K562 (cell line): ENCODE results near the gene EHD2. TPM values are rescaled to one million over a fixed set of nuclear protein-coding genes. Genes with fewer than 3 reads are reported as not detected.

Experiments used
- ATAC-seq: fragments of 200-7000 bp; cut with Tn5 transposase; 3 replicates; pipeline ENCODE4 v1.9.1; 2020; ENCODE audit warnings: moderate library complexity
- BruUV-seq: library from RNA; stranded (reverse); fragments of 400-500 nt; replicated peaks from 2 replicates; lab custom pipeline; 2021; lab: Mats Ljungman, UMichigan
- CTCF ChIA-PET: fragments of 300-600 bp; formaldehyde crosslinking; extraction: SDS; loops from one replicate; lab custom pipeline; 2021; ENCODE audit warnings: low intra/inter-chr PET ratio; lab: Yijun Ruan, JAX
- POLR2A ChIA-PET: fragments of 300-600, 350-650 bp; sonication (Branson Sonifier 250); formaldehyde crosslinking; extraction: SDS; loops from one replicate; lab custom pipeline; 2021; ENCODE audit warnings: antibody characterized with exemption, inconsistent platforms; lab: Yijun Ruan, JAX
- DNase-seq, 4 experiments: peaks; one replicate each; pipeline versions ENCODE4 v3.0.0 to v3.0.0-alpha.2; 2011 to 2018; ENCODE audit warnings: low spot score in 3 of 4, mixed read lengths in 3 of 4; ENCODE audit errors: extremely low read depth in 1 of 4
- FAIRE-seq: peaks from 2 replicates; lab custom pipeline; 2011; peaks lifted over from hg19 to GRCh38; lab: Jason Lieb, UNC
- H2AFZ ChIP-seq: 2 replicates; pipeline ENCODE4 v1.6.0; 2011; ENCODE audit warnings: low read depth, low read length, control low read depth, inconsistent platforms
- H3K27ac ChIP-seq: fragments of 200-600 bp; 3 replicates; pipeline ENCODE4 v1.8.0; 2011; ENCODE audit warnings: low read depth, mild to moderate bottlenecking, control low read depth, inconsistent platforms, low read length, moderate library complexity, mixed read lengths; ENCODE audit errors: extremely low read depth
- H3K27me3 ChIP-seq, 2 experiments: fragments of 300-600 bp in 1 of 2; 2 replicates in 1 of 2; 3 replicates in 1 of 2; pipeline versions ENCODE4 v1.6.0 to v1.8.0; 2011; ENCODE audit warnings: inconsistent platforms in 2 of 2, low read length in 2 of 2, mild to moderate bottlenecking in 1 of 2, mixed read lengths in 1 of 2, moderate library complexity in 1 of 2; ENCODE audit not compliant: control insufficient read depth in 2 of 2, insufficient read depth in 2 of 2
- H3K36me3 ChIP-seq: fragments of 300-600 bp; 3 replicates; pipeline ENCODE4 v1.8.0; 2011; ENCODE audit warnings: mild to moderate bottlenecking, low read length, inconsistent platforms; ENCODE audit not compliant: control insufficient read depth, insufficient read depth
- H3K4me1 ChIP-seq, 2 experiments: fragments of 200-600 bp in 1 of 2; replicated peaks in 1 of 2; 2 replicates in 1 of 2; 3 replicates in 1 of 2; pipeline versions ENCODE4 v1.5.1 to v1.8.0; 2011; ENCODE audit warnings: inconsistent platforms in 2 of 2, low read length in 2 of 2, mild to moderate bottlenecking in 1 of 2, mixed read lengths in 1 of 2, moderate library complexity in 1 of 2; ENCODE audit not compliant: control insufficient read depth in 2 of 2, insufficient read depth in 2 of 2
- H3K4me2 ChIP-seq: 2 replicates; pipeline ENCODE4 v1.6.1; 2011; ENCODE audit warnings: low read length, control low read depth, inconsistent platforms, mixed read lengths; ENCODE audit not compliant: insufficient read depth
- H3K4me3 ChIP-seq: fragments of 200-600 bp; sonication (generic), shearing (Covaris generic); 2 replicates; pipeline ENCODE4 v1.5.1; 2016; ENCODE audit warnings: control low read depth, inconsistent platforms
- H3K79me2 ChIP-seq: fragments of 200-600 bp; 3 replicates; pipeline ENCODE4 v1.8.0; 2011; ENCODE audit warnings: low read length, inconsistent platforms; ENCODE audit not compliant: control insufficient read depth, insufficient read depth
- H3K9ac ChIP-seq, 2 experiments: 2 replicates each; pipeline versions ENCODE4 v1.6.0 to v1.6.1; 2011; ENCODE audit warnings: low read depth in 2 of 2, low read length in 2 of 2, control low read depth in 1 of 2, inconsistent platforms in 1 of 2, mild to moderate bottlenecking in 1 of 2, mixed read lengths in 1 of 2; ENCODE audit not compliant: insufficient read depth in 1 of 2
- H3K9me1 ChIP-seq: one replicate; pipeline ENCODE4 v1.6.0; 2011; ENCODE audit warnings: inconsistent platforms, mild to moderate bottlenecking, low read length, moderate library complexity; ENCODE audit not compliant: control insufficient read depth, insufficient read depth
- H3K9me3 ChIP-seq: replicated peaks from 2 replicates; pipeline ENCODE4 v1.5.1; 2011; ENCODE audit warnings: low read depth, low read length, inconsistent platforms; ENCODE audit not compliant: control insufficient read depth, insufficient read depth
- H4K20me1 ChIP-seq: replicated peaks from 2 replicates; pipeline ENCODE4 v1.6.1; 2011; ENCODE audit warnings: low read length, inconsistent platforms, mixed read lengths; ENCODE audit not compliant: control insufficient read depth, insufficient read depth
- CCNT2 ChIP-seq: IDR thresholded peaks from 2 replicates; pipeline ENCODE4 v1.6.1; 2011; ENCODE audit warnings: borderline replicate concordance, low read depth, mild to moderate bottlenecking, moderate library complexity, mixed read lengths, low read length; ENCODE audit not compliant: insufficient read length; ENCODE audit errors: extremely low read depth
- CREBBP ChIP-seq: IDR thresholded peaks from one replicate; pipeline ENCODE4 v1.6.1; 2012; ENCODE audit warnings: low read depth, mild to moderate bottlenecking, control low read depth, inconsistent platforms, low read length
- GMEB1 ChIP-seq: fragments of 250-450 bp; sonication (Bioruptor Pico); IDR thresholded peaks from 2 replicates; pipeline ENCODE4 v1.4.0; 2020; ENCODE audit warnings: mild to moderate bottlenecking
- ID3 ChIP-seq, 2 experiments: fragments of 250-450 bp in 1 of 2; fragments of 450-650 bp in 1 of 2; sonication (Bioruptor Pico) in 1 of 2; IDR thresholded peaks; 2 replicates each; pipeline versions ENCODE4 v1.6.1 to v1.8.0; 2016 to 2021; ENCODE audit warnings: mild to moderate bottlenecking in 2 of 2, moderate library complexity in 2 of 2, missing compliant biosample characterization in 1 of 2, missing genetic modification characterization in 1 of 2
- KAT8 ChIP-seq: fragments of 450-650 bp; IDR thresholded peaks from 2 replicates; pipeline ENCODE4 v1.6.1; 2016; ENCODE audit warnings: low read depth, mild to moderate bottlenecking
- NONO ChIP-seq, 2 experiments: fragments of 200-400 bp in 1 of 2; fragments of 450-650 bp in 1 of 2; formaldehyde crosslinking in 1 of 2; IDR thresholded peaks; 2 replicates each; pipeline ENCODE4 v1.6.1; 2017; ENCODE audit warnings: low read depth in 2 of 2, mild to moderate bottlenecking in 2 of 2, moderate library complexity in 2 of 2, low read length in 1 of 2
- NUFIP1 ChIP-seq: fragments of 450-650 bp; IDR thresholded peaks from 2 replicates; pipeline ENCODE4 v1.6.1; 2018; ENCODE audit not compliant: partially characterized antibody
- POLR2B ChIP-seq: fragments of 450-650 bp; IDR thresholded peaks from 2 replicates; pipeline ENCODE4 v1.6.1; 2018; ENCODE audit warnings: low read depth; ENCODE audit not compliant: partially characterized antibody
- PRPF4 ChIP-seq: fragments of 200-400 bp; formaldehyde crosslinking; IDR thresholded peaks from one replicate; pipeline ENCODE4 v1.6.1; 2017; ENCODE audit warnings: low read length, low read depth, mild to moderate bottlenecking; ENCODE audit not compliant: insufficient read depth, poor library complexity, severe bottlenecking
- RNF219 ChIP-seq: fragments of 250-450 bp; sonication (Bioruptor Pico); IDR thresholded peaks from 2 replicates; pipeline ENCODE4 v1.5.0; 2022; ENCODE audit warnings: mild to moderate bottlenecking
- SMARCE1 ChIP-seq: fragments of 450-650 bp; IDR thresholded peaks from 2 replicates; pipeline ENCODE4 v1.7.1; 2016; ENCODE audit warnings: mild to moderate bottlenecking
- SNRNP70 ChIP-seq: fragments of 200-400 bp; formaldehyde crosslinking; optimal IDR thresholded peaks from 2 replicates; pipeline ENCODE3; 2017; ENCODE audit warnings: low read depth, low read length
- SUPT5H ChIP-seq: fragments of 450-650 bp; IDR thresholded peaks from 2 replicates; pipeline ENCODE4 v1.6.1; 2016
- TAF1 ChIP-seq: IDR thresholded peaks from 2 replicates; pipeline ENCODE4 v1.6.1; 2011; ENCODE audit warnings: mild to moderate bottlenecking, low read length, moderate library complexity; ENCODE audit not compliant: insufficient read depth, control insufficient read depth, severe bottlenecking; ENCODE audit errors: extremely low read depth
- ZC3H11A ChIP-seq: IDR thresholded peaks from 2 replicates; pipeline ENCODE4 v1.6.1; 2012; ENCODE audit warnings: low read depth, low read length, improper control_type of control experiment
- ZNF134 ChIP-seq: fragments of 250-450 bp; sonication (Bioruptor Pico); conservative IDR thresholded peaks from 2 replicates; pipeline ENCODE4 v1.4.0; 2020
- WGBS: fragments of 100-300 bp; shearing (Covaris generic); methylation state at CpG from one replicate; pipeline ENCODE4 v1.1.6; 2016; ENCODE audit warnings: low coverage, mixed read lengths; ENCODE audit not compliant: insufficient coverage; ENCODE audit errors: missing lambda C conversion rate; 5-methylcytosine and 5-hydroxymethylcytosine counted together
- in situ Hi-C: fragments of 300-500 bp; cut with MboI; formaldehyde crosslinking; loops from 4 replicates; pipeline ENCODE4 v1.15.0; 2018; ENCODE audit warnings: inconsistent platforms, mixed read lengths
- intact Hi-C: fragments of 100-400 bp; cut with micrococcal nuclease; formaldehyde crosslinking; loops from 2 replicates; pipeline ENCODE4 v1.14.2; 2022
- polyA plus RNA-seq, 8 experiments: library from polyadenylated mRNA; depleted of rRNA in 4 of 8; stranded (reverse) in 5 of 8; unstranded in 3 of 8; fragments of >200 nt; fragmentation: Nextera tagmentation in 2 of 8; fragmentation: Illumina TruSeq in 1 of 8; extraction: Ambion mirVana in 2 of 8; extraction: Trizol in 1 of 8; gene quantifications; 2 replicates each; pipeline versions ENCODE4 v1.2.1 to v1.2.3, GENCODE V29; 2011 to 2014; ENCODE audit warnings: inconsistent platforms in 1 of 8, missing spikeins in 1 of 8
- total RNA-seq, 7 experiments: library from RNA; depleted of rRNA in 6 of 7; stranded (reverse); fragments of >200 nt in 6 of 7; fragmentation: Illumina TruSeq in 2 of 7; extraction: Trizol in 2 of 7; gene quantifications; 2 replicates each; pipeline versions ENCODE4 v1.2.1 to v1.2.3, GENCODE V29; 2011 to 2021; ENCODE audit warnings: low replicate concordance in 1 of 7

Gene EHD2
- total and polyA plus RNA-seq, 9 of the 15 experiments (the other 6 are each of a cell fraction or from before 2014, with no cell fraction given), result 1.7 to 32.2 (median 3.0) TPM

GRCh38 chr19:47693903-47694302, 19.3 kb upstream of the EHD2 start (continued):
- TF ChIP-seq NONO (IDR thresholded peaks at IDR 0.05; ENCODE audit: low read depth in 2 of 2, low read length in 1 of 2) (no peak), KAT8 (no peak), NUFIP1 (no peak), CREBBP (no peak), PRPF4 (no peak)

- WGBS, result 75% methylated on average over 5 of the region's 28 CpGs
- ATAC-seq (no peak), FAIRE-seq (no peak), DNase-seq (no peak)
- peaks cover 13% of the 10 kb centered on the region; the same call in 1 of the 3 replicates for H3K36me3 ChIP-seq
- no peak overlapping the region for H3K4me3 ChIP-seq
- peaks cover 0 to 24% of the 10 kb centered on the region in 2 experiments; a peak in 2 of 5 replicates for H3K4me1 ChIP-seq
- H2AFZ ChIP-seq, result no peak overlapping the region
- CTCF ChIA-PET, result no interaction called here
- H3K4me2 ChIP-seq, result no peak overlapping the region
- POLR2A ChIA-PET, result no interaction called here
- no peaks in the 10 kb centered on the region for H3K9me1 ChIP-seq
- H4K20me1 ChIP-seq, result no peaks in the 10 kb centered on the region
- H3K27me3 ChIP-seq, result no peaks in the 10 kb centered on the region
- no peaks in the 10 kb centered on the region for H3K9me3 ChIP-seq
- in situ Hi-C loops, result loop anchor here (5.0 kb wide), 1 partner anchor 257 kb away; no protein-coding TSS in a partner anchor
- no peaks in the 10 kb centered on the region for H3K79me2 ChIP-seq
- no TSS peak for BruUV-seq
- H3K9ac ChIP-seq, result no peak overlapping the region; a peak in 1 of 4 replicates
- intact Hi-C loops, result loop anchor here (5.0 to 10.0 kb wide), 3 partner anchors 92 to 400 kb away; partner anchors contain the start of gene NAPA
- H3K27ac ChIP-seq, result no peak overlapping the region
- TF ChIP-seq SUPT5H, result no peak
- no peak for TF ChIP-seq ZC3H11A
- TF ChIP-seq CCNT2, result no peak
- no peak for TF ChIP-seq RNF219 (CRISPR knock-in tag)
- no peak for TF ChIP-seq POLR2B
- no peak for TF ChIP-seq ID3 (CRISPR knock-in tag; IDR thresholded peaks at IDR 0.05)
- no peak for TF ChIP-seq ID3 (tag; IDR thresholded peaks at IDR 0.05)
- no peak for TF ChIP-seq SNRNP70
- TF ChIP-seq TAF1, result no peak
- no peak for TF ChIP-seq GMEB1
- no peak for TF ChIP-seq SMARCE1
- TF ChIP-seq ZNF134 (CRISPR knock-in tag), result no peak
These were observed 18.6 kb upstream of the EHD2 start for GRCh38 chr19:47694466-47695273.
